Measurements from ENCODE around the gene BBS9. TPM values are rescaled to one million over a fixed set of nuclear protein-coding genes. Genes with fewer than 3 reads are reported as not detected.

BBS9 gene
- total RNA-seq, 1 experiment from 2014 or later, result 4.2 TPM

DNA sequence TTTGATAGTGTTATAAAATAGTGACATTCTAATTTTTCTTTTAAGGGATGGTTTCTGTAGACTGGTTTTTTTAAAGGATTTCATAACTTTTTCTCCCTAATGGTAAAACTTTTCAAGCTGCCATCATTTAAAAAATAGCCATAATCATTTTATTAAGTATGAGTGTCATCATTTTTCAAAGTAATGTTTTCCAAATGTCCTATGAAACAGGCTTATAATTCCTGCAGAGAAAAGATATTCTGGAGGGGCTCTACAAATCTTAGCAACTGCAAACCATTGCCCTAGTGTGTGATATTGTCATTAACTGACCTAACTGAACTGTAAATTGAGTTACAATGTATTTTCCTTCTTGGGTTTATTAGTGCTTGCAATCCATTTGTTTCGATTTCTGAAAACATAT, 226.0 kb downstream of the BBS9 start:
- no peak for DNase-seq (ENCODE audit: low read depth)

DNA sequence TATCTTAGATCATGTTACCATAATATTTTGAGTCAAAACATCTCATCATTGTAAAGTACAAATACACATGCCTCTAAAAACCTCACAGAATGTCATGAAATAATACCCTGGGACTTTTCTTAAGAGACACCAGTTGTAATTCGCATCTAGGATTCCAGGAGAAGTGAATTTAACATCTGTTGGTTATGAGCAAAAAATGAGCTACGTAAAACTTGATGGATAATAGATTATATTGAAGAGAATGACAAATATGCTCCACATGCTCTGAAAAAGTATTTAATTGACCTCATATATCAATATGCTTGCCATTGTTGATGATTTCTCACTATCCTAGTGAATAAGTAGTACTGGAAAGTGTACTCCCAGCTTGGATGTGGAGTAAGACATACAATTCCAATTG, 227.0 kb downstream of the BBS9 start:
- no peak for DNase-seq (ENCODE audit: low read depth)

DNA sequence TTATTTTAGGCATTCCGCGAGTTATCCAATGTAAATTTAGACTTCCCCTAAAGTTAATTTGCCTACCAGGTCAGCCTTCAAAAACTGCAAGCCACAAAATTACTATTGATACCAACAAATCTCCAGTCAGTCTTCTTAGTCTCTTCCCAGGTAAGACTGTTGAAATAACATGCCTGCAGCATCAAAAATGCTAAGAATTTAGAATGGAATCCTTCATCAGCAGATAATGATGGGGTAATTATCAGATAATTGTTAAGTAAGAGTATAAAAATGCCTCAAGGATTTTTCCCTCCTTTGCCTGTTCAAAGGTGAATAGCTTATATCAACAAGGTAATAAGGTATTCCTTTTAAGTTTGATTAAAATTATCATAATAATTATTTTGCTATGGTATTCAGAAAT, 228.5 kb downstream of the BBS9 start:
- DNase-seq (ENCODE audit: low read depth), result no peak

DNA sequence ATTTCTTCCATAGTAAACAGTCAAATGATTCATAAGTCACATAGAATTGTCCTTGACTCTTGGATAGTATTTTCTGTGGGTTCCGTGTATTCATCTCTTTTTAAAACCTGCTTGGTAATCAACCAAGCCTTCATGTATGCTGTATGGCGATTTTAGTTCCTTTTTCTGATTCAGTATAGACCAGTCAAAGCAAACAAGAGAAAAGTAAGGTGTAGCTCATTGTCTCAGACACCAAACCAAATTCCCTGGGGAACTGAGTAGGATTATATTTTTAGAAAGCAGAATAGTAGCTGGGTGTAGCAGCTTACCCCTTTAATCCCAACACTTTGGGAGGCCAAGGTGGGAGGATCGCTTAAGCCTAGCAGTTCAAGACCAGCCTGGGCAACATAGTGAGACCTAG, 240.5 kb downstream of the BBS9 start:
- DNase-seq (ENCODE audit: low read depth), result no peak

DNA sequence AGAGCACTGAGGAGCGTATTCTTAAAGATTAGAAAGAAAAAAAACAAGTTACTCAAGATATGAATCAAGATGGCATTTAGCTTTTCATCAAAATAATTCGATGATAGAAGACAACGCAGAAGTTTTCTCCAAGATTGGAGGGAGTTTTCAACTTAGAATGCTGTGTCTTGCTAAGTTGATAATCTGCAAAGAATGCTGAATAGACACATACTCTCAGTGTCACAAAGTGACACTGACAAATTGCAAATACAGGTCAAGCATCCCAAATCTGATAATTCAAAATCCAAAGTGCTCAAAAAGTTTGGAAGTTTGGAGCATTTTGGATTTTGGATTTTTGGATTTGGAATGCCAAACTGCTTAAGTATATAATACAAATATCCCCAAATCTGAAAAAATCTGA, 243.8 kb downstream of the BBS9 start:
- DNase-seq (ENCODE audit: low read depth), result no peak

DNA sequence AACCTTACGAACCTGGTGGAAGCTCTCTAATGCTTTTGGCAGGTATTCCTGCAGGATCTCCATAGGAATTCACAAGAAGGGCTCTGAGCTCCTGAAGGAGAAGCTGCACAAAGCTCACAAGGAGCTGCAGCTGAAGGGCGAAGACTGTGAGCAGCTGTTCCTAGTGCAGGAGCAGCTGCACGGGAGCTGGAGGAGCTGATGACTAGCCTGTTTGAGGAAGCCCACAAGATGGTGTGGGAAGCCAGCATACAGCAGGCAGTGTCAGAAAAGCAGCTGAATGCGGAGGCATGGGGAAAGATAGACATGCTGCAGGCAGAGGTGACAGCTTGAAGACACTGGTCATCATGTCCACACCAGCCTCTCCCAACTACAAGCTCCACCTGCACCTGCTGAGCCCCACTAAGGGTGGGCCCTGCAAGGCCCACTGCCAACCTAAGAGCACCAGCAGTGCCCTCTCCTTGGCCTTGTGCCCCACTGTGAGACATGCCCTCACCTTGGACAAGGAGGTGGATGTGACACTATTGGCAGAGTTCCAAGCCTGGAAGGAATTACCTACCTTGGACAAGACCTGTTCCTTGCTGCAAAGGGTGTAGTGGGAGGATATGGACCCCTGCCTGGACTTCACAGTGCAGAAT, 250.6 kb downstream of the BBS9 start:
- DNase-seq (ENCODE audit: low read depth), result no peak

DNA sequence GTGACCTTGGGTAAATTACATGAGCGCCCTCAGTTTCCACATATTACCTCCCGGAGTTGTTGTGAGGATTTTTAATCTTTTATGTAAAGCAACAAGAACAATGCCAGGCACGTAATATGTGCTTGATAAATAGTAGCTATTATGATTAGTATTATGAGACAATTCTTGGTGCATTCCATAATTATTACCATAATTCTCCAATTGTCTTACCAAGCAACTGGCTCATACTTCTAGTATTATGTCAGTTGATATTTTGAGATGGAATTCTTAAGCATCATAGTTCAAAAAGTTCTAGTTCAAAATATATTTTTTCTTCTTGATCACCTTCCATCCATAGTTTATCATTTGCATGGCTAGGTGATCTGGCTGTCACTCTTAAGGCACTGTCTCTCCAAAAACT, 259.0 kb downstream of the BBS9 start:
- DNase-seq (ENCODE audit: low read depth), result no peak

DNA sequence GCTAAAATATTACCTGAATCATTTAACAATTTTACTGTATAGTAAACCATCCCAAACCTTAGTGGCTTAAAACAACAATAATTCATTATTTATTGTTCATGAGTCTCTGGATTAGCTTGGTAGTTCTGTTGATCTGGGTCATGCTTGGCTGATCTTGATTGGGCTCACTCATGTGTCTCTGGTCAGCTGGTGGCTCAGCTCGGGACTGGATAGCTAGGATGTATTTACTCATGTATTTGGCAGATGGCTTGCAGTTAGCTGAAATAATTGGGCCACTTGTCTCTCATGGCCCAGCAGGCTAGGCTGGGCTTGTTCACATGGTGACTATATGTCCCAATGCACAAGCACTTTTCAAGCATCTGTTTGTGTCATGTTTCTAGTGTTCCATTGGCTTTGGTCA, 262.8 kb downstream of the BBS9 start:
- DNase-seq (ENCODE audit: low read depth), result no peak

DNA sequence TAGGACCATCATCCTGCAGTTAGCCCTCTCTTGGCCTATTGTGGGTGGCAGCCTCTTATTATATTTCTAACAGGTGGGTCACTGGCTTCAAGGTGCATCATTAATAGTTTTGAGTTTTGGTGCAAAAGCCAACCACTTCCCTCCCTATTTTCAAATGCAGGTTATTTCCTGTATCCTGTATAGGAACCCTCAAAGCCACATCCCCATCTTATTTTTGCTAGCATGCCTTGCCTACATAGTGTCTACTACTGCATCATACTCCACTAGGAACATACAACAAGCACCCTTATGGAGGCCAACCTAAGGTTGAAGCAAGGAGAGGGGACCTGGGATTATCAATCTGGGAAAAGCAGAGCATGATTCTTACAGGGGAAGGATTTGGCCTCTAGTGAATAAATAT, 264.4 kb downstream of the BBS9 start:
- no peak for DNase-seq (ENCODE audit: low read depth)

DNA sequence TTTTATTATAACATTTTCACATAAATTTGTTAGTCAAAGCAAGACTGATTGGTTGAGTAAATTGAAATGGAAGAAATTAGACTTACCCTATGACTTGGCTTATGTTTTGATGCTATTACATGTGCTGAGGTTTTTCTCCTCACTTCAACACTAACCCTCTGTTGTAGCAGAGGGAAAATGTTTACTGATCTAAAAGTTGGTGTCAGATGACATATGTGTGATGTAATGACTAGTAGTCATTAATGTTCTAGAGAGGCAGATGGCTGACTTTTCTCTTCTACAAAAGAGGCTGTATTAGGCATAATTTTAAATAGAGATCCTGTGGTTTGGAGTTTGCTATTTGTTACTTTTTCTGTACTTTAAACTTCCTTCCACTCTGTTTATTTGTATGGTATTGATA, 266.0 kb downstream of the BBS9 start:
- DNase-seq (ENCODE audit: low read depth), result no peak

DNA sequence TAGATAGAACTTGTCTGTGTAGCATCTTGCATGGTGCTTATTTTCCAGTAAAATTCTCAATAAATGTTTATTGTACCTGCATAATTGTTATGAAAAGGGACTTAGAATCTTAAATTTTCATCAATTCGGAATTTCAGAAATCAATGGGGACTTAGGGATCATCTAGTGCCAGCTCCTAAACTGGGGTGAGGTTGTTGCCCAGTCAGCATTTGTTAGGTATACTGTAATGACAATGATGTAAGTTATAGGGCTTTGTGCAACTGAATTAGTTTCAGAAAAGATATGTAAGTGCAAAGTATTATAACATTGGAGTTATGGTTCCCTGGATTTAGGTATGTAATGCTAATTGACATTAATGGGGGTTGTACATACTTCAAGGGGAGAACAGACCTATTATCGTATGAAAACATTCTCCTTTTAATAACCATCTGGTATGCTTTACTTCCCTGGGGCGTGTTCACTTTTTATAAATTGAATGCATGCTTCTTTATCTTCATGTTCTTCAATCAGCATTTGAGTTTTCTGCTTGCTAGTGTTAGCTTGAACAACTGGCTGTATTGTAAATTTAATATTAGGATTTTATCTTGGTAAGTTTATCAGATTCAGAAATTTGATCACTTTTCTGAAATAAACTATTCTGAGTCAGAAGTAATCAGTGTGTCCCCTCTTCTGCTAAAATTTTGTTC, 270.3 kb downstream of the BBS9 start:
- no peak for DNase-seq (ENCODE audit: low read depth)

DNA sequence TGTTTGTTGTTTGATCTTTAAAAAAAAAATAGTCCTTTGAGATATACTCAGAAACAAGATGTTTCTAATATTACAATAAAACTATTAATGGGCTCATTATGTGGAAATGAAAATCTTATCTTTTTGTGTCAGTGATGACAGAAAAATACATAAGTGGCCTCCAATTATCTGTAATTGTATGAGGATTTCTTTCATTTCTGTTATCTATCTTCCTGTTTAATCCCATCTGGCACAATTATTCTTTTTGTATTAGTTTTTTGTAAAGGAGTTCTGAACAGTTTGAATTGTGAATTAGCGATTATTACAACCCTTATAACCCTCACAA, 270.8 kb downstream of the BBS9 start:
- no peak for DNase-seq (ENCODE audit: low read depth)

DNA sequence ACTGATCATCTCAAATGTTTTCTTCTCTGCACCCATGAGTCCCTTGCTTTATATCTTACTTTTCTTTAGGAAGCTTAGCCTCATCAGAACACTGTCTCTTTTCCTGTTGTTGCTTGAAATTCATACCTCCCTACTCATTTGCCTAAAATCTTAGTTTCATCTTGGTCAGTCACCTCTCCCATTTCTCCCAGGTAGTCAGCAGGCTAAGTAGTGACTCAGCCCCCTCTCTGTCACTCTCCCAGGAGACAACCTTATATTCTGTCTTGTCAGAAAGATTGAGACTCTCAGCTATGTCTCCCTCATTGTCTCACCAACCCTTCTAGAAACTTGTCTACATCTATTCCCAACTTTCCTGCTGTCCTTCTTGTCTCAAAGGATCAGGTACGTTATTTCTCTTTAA, 280.9 kb downstream of the BBS9 start:
- DNase-seq (ENCODE audit: low read depth), result no peak

DNA sequence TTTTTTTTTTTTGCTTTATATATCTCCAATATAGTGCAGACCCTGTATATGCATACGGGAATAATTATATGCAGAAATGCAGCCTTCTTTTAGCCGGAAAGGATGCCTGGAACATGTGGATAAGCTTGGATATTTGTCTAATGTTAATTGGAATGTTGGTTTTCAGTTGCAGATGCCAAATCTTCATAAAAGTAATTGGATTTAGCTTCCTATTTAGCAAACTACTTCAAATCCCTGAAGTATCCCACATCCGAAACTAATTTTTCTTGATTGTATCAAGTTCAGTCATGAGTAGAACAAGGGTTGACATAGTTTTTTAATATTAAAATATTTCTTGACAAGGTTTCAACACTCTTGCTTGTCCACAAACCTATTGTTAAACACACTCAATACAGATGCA, 281.7 kb downstream of the BBS9 start:
- DNase-seq (ENCODE audit: low read depth), result no peak

DNA sequence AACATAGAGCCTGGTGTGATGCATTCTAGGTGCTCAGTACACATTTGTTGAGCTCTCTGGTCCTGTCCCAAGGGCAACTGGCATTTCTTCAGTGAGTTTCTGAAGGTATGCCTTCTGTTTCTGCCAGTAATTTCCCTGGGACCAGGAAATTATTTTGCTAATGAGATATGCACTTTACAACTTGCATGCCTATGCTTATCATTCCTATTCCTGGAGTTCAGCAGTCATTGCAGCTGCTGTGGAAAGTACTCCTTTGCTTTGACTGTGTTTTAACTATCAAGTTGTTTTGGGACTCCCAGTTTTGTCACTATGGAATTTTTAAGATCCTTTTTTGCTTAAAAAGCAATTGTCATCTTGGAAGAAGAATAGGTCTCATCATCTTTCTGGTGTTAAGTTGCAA, 283.0 kb downstream of the BBS9 start:
- no peak for DNase-seq (ENCODE audit: low read depth)

DNA sequence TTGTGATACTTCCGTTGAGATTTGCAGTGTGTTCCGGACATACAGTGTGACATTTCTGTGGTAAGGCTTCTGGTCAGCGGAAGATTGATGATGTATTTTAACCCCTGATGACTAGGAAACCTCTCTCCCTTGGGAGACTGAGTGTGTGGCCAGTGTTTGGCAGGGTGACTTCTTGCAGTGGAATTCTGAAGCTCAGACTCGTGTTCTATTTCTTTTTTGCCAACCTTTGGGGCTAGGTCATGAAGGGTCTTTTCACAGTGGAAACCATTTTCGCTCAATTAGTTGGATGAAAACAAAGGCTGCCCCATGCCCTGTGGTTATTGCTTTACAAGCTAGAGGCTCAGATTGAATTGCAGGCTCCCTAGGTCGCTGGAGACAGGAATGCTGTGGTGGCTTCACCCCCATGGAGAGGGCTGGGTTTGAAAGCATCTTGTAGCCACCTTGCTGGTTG, 288.9 kb downstream of the BBS9 start:
- peak; percentile 76 for DNase-seq (ENCODE audit: low read depth)

DNA sequence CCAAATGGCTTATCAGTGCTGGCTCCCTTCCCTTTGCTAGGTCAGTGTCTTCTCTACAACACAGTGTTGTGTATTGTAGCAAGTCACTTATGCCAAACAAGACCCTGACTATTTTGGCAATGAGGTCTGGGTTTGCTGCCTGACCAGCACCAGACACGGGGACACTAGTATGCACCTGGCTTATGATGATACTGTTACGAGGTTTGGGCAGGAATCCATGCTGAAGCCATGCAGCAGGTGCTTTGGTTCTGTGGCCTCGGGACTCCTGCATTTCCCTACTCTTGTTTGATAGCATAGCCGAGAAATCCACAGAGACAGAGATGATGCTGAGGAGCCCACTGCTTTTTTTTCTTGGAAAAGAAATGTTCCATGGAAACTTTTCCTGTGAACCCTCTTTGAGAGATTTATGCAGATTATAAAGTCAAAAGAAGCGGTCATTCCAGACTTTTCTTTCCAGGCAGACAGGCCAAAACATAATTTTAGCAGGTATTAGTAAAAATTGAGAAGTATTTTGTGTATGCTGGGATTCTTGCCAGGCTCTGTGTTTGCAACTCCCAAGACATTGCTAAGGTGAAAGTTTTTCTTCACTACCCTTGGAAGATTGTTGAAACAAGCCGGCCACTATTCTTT, 291.1 kb downstream of the BBS9 start:
- no peak for DNase-seq (ENCODE audit: low read depth)

DNA sequence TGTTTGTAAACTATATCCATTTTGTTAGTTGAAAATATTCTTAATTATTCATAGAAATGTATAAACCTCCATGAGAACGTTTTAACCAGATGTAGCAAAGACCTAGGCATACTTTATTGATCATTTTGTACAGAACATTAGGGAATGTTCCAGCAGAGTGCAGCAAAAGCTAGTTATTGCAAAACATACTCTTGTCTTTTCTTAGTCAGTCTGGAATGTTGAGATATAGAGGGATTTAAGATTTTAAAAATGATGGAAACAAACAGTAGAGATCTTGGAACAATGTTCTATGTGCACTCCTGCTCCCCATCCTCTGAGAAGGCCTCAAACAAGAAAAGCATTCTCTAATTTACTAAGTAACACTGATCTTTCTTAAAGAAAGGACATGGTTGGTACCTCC, 292.1 kb downstream of the BBS9 start:
- DNase-seq (ENCODE audit: low read depth), result no peak

DNA sequence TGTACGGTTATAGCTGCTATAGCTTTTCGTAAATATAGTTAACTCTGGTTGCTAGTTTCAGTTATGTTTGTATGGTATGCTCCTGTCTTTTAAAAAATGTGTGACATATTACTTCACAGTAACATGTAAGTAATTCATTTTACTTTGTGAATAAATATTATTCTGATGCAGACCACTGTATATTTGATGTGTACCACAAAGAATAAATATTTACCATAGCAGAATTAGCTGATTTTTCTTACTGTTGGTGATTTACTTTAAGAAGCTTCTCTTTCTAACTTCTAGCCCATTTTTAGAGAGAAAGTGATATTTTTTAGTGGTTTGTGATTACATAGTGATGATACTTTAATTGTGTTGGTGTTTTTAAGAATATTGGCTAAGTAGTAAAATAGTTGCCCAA, 292.8 kb downstream of the BBS9 start:
- no peak for DNase-seq (ENCODE audit: low read depth)

DNA sequence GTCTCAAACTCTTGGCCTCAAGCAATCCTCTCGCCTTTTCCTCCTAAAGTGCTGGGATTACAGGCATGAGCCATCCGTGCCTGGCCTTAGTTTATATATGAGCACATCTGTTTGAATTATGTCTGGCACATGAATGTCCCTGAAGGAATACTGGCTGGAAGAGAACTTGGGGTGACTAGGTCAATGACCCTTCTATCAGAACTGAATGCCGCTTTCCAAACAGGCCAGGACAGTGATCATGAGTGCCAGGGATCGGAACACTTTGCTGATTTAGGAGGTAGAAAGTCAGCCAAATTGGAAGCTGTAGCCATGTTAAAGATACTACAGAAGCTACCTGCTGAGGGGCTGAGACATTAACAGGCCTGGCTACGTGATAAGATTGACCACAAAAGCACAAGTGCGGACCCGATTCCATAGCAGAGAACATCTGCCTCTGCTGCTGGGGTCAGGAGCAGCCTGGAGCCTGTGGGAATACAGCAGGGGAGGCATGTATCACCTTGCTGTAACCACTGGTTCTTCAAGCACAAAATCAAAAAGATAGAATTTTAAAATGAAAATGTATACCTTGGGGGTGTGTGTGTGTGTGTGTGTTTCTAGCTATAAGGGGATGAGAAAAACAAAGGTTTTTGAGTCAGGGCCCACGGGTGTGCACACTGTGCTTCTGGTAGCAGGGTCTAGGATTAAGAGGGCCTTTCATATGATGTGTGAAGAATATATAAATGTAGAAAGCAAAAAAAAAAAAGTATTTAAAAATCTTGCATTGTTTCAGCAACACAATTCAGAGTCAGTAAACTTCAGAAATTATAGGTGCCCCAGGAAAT, 293.7 kb downstream of the BBS9 start:
- DNase-seq (ENCODE audit: low read depth), result no peak

DNA sequence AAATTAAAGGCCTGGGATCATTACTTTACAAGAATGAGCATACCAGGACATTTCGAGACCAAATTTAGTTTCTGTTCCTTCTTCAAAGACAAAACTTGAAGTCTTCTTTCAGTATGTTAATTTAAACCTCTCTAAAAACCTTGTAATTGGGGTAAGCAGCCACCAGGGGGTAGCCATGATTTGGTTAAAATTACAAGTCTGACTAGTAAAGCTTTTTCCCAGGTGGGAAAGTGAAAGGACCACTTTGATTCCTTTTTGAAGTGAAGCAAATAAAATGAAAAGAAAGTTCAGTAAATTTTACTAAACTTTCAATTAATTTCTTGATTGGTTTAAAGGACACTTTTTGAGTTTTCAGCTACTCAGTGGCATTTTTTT, 294.3 kb downstream of the BBS9 start:
- DNase-seq (ENCODE audit: low read depth), result no peak

DNA sequence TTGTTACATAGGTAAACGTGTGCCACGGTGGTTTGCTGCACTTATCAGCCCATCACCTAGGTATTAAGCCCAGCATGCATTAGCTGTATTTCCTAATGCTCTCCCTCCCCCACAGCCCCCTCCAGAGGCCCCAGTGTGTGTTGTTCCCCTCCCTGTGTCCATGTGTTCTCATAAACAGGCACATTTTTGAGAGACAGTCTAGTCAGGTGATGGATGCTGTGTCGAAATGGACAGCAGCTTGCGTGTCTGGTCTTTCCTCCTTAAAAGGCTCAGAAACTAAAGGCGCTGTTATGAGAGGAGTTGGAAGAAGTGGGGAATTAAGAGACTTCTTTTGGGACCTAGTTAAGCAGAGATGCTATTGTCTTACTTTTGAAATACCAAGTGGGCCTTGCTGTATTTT, 296.0 kb downstream of the BBS9 start:
- DNase-seq (ENCODE audit: low read depth), result no peak
